HG03045 (cell line): ENCODE results near the gene USH2A.

Source experiments
- ATAC-seq: cut with Tn5 transposase; IDR thresholded peaks from one replicate; pipeline ENCODE4 v1.9.1; 2021; ENCODE audit warnings: mild to moderate bottlenecking, moderate library complexity; ENCODE audit not compliant: unreplicated experiment

USH2A gene

DNA sequence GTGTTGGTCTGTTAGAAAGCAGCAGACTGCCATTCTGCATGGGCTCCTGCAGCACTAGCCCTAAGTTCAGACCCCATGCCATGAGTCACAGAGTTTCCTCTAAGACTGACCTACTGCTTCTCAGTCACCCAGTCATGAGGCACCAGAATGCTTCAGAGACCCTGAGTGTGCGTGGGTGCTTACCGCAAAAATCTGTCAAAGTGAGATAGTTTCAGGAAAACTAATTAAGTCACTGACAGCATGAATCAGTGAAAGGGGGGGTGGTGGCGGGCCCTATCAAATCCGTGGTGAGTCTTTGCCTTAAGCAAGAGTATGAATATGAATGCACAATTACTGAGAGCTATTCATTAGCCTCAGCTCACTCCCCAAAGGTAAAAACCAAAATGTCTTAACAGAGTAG lies 758.0 kb downstream of the USH2A start:
- ATAC-seq = peak; percentile 45

DNA sequence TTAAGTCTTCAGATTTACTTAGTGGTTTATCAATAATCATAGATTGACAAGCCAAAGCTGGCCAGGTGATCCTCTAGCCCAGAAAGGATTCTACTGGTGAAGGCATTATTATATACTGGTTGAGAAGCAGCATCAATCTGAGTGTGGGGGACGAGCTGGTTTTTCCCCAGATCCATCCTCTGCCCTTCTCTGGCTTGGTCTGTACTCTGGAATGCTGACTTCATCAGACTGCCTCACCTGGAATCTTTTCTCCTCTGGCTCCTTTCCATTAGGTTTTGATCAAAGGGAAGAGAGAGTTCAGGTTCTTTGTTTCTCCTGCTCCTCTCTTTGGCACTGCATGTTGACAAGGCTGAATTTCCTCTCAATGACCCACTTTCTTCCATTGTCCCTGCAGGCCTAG lies 762.2 kb downstream of the USH2A start:
- ATAC-seq = no peak

DNA sequence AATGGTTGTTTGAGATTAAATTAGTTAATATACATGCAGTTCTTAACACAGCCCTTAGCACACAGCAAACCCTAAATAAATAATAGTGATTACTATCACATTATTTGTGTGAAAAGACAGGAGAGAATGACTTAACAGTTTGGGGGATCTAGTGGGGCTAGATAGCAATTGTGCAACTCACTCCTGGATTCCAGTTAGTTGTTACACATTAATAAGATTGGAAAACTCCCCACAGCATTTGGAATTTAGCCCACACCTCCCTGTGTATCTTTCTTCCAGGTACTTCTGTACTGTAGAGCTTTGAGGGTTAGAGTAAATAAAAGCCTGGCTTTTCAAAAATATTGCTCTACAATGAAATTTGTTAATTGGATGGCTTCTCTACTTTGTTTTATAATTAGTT lies 763.0 kb downstream of the USH2A start:
- no peak for ATAC-seq

DNA sequence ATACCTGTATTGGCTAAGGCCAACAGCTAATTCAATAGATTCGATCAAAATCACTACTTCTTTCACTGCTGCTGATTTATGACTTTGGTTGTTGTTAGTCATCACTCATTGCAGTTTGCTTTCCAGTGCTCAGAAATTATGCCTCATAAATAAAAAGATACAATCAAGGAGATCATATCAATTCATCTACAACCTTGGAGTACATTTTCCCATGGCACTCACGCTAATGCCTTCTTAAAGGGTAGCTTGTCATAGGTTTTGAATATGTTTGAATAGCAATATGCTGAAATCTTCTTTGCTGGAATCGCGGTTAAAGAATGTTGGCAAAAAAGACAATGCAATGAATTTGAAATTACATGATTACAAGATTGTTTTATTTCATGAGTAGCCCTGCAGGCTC lies 766.2 kb downstream of the USH2A start:
- ATAC-seq = no peak

DNA sequence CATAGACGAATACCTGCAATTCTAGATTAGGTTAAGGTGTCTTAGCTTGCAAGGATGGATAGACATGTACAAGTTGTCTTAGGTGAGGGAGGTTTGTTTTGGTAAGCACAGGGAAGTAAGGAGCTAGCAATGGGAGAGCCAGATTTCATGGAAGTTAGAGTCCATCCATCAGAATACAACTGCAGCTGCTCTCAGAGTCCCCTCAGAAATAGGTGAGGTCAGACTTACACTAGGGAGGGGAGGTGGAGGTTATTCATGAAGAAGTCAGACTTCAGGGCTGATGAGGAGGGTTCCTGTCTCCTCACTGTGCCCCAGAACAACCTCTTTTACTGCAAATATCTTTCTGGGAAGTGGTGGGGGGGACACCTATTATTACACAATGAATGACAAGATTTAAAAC lies 770.9 kb downstream of the USH2A start:
- ATAC-seq = no peak

DNA sequence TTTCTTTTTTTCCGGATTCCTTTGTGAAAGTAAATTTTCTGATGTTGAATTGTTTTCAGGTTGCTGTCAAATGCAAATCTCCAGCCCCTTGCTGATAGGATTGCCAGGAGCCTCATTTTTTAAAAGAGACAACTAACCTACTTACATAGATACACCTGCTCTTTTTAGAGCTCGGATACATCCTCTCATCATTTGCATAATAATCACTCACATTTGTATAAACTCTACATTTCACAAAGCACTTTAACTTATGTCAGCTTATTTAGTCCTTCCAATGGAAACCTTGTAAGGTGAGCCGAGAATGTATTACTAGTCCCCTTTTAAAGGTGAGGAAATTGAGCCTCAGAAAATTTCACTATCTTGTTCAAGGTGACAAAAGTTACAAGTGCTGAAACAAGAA lies 771.4 kb downstream of the USH2A start:
- no peak for ATAC-seq

DNA sequence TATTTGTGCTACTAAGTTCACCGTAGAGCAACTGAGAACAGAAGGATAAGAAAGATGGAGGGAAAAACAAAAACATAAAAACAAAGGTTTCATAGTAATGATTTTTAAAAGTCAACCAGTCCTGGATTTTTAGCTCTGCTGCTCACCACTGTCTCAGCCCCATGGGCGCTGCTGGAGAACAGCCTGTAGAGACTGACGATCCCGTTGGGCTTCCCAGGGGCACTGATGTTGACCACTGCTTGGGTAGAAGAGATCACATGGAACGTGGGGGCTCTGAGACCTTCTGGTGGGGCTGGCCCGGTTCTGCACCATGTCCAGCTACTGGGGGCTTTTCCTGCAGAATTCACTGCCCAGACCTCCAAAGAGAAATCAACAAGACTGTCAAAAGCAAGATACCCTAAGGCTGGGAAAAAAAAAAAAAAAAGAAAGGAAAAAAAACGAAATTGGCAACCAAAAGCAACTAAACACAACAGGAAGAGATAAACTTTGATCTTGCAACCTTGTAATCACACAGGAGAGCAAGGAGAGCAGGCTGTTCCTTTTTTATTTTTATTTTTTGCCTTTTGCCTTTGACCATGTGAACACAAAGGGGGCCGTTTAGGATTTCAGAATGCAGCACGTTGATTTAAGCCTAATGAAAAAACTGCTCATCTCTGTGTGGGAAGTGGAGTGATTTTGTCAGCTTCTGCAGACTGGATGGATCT lies 772.6 kb downstream of the USH2A start:
- no peak for ATAC-seq

DNA sequence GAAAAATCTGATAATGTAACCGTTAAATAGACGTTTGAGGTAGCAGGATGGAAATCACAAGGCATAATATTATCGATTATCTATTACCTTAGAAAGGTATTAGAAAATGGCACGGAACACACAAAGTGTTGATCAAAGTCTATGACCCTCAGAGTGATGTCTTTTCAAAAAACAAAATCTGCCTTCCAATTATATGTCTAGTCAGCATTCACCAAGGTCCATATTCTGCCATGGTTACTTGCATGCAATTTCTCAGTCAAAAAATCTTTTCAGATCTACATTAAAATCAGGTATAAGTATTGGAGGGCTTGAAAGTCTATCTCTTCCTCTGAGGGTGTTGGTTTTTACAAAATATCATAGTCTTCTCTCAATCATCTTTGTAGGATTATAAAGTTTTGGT lies 774.3 kb downstream of the USH2A start:
- no peak for ATAC-seq

DNA sequence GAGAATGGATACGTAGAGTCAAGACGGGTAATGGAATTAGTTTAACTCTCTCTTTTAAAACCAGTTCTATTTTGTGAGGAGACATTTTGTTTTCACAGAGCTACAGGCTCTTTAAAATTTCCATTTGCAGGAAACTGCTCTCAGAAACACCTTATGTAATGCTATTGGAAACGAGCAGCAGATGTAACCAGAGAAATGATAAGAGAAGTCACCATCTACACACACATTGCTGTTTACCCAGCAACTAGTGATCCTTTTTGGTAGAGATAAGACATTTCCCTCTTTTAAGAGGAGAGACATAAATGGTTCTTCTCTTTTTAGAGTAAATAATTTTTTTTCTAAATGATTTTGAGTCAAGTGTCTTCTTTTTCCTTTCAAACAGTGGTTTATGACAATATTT lies 775.5 kb downstream of the USH2A start:
- ATAC-seq = no peak

DNA sequence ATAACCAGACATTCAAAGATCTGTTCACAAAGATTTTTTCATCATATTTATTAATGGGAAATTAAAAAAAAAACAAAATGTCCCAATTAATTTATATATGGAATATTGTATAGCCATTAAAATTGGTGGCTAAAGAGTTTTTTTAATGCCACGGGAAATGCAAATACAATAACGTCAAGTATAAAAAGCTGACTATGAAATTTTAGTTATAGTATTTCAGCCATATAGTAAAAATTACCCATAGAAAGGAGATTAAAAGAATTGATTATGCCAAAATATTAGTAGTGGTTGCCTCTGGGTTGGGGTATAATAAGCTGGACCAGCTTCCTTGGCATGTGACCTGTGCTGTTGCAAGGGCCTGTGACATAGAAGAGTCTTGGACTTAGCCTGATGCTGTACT lies 777.4 kb downstream of the USH2A start:
- ATAC-seq = no peak

DNA sequence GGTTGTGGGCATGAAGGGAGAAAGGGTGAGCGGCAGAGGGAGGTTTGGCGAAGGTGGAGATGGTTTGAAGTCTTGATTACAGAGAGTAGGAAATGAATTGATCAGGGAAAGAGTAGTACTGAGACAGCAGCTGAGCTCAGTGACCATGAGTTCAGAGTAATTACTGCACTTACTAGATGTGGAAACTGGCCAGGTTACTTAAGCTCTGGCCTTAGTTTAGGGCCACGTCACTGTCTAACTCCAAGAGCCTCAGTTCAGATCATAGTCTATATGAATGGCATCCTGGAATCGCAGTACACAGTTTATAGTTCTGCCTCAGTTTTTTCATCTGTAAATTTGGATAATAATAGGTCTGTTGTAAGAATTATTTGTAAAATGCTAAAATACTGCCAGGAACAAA lies 778.1 kb downstream of the USH2A start:
- no peak for ATAC-seq

DNA sequence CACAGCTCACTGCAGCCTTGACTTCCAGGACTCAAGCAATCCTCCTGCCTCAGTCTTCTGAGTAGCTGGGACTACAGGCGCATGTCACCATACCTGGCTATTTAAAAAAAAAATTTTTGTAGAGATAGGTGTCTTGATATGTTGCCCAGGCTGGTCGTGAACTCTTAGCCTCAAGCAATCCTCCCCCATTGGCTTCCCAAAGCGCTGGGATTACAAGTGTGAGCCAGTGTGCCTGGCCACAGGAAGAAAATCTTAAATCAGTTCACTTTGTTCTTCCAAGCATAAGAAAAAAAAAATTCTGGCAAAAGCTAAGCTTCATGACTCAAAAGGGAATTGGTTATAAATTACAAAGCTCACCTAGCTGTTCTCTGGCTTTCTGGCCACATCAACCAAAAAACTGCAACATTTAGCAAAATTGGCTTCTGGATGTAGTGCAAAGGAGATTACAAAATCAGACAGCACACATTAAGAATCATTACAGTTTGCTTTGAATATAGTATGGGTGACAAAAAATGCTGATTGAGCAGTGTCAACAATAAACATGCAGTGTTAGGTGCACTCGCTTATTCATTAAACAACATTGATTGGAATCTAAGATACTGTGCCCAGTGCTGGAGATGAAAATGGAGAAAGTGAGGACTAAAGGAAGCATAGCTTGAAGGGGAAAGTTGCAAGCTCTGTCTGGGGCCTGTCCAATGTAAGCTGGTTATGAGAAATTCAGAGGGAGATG lies 779.5 kb downstream of the USH2A start:
- ATAC-seq = no peak

DNA sequence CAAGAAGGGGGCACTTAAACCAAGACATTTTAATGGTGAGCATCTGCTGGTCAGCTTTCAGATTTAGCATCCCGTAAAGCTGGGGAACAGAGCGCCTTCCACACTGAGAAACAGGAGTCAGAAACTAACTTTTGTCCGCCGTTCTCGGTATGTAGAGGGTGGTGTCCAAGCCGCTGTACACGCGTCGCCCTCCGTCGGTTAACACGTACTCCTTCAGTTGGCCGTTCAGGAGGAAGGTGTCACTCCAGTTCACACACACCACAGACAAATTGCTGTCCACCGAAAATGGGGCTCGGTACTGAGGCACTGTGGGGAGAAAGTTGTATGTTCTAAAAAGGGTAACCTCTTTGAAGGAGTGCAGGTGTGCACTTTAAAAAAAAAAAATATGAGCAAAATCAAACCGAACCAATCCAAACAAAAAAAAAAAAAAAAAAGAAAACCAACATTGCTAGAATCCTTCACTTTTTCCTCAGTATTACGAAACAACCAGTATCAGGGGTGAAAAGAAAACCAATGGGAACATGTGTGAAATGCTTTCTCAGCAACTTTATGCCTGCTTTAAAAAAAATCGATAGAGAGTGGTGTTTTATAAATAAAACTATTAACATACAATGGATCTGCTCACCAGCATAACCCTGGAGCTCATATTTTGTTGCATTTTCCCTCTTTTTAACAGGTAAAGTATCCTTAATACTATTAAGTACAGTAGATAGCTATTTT lies 782.7 kb downstream of the USH2A start:
- no peak for ATAC-seq

DNA sequence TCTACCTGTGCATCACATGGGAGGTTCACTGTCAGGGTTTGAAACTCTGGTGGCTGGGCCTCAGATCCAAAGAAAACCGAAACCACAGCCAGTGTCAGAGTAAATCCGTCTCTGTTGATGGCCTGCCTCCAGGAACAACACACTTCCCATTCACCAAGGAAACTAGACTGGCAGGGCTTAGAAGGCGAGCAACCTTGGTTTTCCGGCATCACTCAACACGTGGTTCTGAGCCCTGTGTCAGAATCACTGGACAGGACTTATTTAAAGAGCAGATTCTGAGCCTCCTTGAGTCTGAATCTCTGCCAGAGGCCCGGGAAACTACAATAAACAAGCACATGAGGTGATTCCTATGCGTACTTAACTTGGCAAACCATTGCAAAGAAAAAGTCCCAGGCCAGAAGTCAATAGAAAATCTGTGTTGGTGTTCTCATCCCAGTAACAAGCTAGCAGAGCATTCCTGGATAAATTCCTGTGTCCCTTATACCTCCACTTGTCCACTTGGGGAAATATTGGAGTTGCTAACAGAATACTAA lies 786.1 kb downstream of the USH2A start:
- no peak for ATAC-seq

DNA sequence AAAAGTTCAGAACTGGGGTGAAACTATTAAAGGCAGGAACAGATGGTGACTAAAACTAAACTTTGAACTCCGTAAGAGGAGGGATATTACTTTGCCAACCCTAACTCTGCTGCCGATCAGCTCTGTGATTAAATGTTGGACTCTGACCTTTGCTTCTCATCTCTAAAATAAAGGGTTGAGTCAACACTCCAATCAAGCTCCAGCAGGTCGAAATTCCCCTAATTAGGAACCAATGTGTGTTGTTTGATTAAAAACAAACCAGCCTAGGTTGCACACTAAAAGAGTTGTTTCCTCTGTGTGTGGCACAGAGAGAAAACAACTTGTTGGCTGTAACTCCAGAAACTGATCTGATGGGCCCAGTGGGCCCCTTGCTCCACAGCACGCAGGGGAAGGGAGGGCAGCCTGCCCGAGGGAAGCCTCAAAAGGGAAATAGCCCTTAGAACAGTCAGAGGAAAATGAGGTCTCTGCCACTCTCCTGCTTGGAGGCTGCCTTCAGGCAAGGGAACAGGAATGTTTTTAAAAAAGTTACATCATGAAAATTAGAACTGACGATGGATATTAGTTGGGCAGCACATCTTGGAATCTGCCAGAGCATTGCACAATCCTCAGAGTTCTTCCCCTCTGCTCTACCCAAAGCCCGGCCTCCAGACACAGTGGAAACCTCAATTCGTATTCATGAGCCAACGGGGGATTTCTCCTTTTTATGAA lies 786.8 kb downstream of the USH2A start:
- no peak for ATAC-seq

DNA sequence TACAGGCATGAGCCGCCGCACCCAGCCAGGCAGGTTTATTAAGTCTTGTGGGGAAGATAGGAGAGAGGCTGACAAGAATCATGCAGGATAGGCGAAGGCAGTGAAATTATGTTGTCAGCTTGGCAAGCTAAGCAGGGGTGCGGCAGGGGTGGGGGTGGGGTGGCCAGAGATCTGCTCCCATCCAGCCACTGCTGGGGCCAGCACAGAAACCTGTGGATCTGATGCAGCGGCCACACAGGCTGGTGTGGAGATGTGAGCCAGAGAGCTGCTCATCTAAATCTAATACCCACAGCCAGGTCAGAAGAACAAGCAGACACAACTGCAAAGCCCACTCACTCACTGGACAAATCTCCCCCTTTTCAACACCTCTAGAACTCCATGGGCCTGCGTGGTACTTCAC lies 787.4 kb downstream of the USH2A start:
- no peak for ATAC-seq

DNA sequence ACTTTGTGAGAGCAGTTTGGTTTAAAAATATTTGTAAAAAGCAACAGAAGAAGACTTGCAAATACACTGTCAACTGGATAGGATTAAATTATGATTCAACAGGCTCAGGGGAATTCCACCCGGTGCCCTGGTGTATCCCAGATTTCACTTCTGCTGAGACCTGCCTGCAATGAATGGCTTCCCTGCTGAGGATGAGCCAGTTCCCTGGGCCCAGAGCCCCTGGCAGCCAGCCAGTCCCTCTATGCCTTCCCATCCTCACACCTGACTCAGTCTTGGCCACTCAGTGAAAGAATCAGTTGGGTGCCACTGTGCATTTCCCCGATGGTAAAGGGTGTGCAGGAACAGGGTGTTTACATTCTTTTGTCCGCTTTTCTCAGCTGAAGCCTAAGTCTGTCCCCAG lies 791.8 kb downstream of the USH2A start:
- ATAC-seq = no peak

DNA sequence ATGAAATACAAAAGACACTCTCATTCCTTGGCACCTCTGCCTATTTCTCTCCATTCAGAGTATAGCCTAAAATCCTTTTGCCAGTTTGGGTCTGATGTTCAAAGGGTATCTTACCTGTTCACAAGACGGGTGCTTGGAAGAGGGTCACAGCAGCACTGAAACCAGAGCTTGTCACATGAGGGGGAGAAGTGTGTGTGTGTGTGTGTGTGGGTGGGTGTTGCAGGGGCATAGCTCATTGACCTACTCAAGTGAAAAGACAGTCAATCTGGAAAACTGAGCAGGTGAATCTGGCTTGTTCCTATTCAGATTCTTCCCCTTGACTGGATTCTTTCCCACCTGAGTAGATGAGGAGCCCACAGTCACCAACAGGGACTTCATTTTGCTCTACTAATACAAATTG lies 792.2 kb downstream of the USH2A start:
- no peak for ATAC-seq

DNA sequence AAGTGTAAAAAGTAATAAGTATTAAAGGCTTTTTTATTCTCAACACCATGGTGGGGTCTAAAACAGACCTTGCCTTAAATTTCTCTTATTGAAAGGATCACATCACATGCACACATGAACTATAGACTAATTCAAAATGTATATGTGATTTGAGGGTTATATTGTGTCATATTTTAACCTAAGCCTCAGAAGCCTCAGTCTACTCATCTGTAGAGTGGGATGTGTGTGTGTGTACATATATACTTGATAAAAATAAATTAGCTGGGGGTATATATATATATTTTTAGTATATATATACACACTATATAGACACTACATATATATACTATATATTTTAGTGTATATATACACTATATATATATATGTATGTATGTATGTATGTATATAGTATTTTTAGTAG lies 797.3 kb downstream of the USH2A start:
- ATAC-seq = no peak

DNA sequence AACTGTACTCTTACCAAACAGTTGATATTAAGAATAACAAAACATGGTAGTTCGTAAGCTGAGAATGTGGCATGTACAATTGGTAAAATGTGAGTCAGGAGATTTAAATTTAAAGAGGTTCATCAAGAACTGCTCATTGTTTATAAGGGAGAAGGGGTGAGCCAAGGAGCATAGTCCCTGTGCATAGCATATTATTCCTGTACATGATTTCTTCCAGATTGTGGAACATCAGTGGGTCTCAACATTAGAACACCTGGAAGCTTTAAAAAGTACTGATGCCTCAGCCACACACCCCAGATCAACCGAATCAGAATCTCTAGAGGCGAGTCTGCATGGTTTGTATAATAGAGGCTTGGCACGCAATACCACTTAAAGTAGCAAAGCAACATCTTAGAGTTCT lies 800.1 kb downstream of the USH2A start:
- no peak for ATAC-seq

DNA sequence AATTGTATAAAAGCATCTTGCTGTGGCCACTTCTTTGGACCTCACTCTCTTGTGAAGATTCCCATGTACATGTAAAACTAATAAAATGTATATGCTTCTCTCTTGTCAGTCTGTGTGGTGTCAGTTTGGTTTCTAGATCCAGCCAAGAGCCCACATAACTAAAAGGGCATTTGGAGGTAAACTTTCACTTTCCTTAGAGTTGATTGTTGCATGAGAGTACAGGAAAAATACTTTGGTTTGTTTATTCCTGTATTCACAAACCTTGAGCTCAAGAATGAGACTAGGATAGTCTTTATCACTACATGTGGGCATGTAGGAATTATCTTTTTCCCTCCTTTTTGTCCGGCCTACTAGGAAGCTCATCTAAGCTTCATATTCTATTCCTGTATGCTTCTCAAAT lies 805.3 kb downstream of the USH2A start:
- no peak for ATAC-seq
